Neural cell (in vitro differentiated cells): ENCODE data around the gene ZNF385C.

ENCODE experiments used
- CTCF ChIP-seq: fragments of 450-650 bp; IDR thresholded peaks from 2 replicates; pipeline ENCODE4 v1.5.1; 2014; ENCODE audit warnings: antibody characterized with exemption, mild to moderate bottlenecking, moderate library complexity; ENCODE audit not compliant: poor library complexity, severe bottlenecking
- EP300 ChIP-seq: fragments of 450-650 bp; conservative IDR thresholded peaks from 2 replicates; pipeline ENCODE4 v1.6.1; 2014; ENCODE audit warnings: antibody characterized with exemption, mild to moderate bottlenecking, moderate library complexity; ENCODE audit not compliant: poor library complexity, severe bottlenecking
- EZH2 ChIP-seq: fragments of 200-600, 300-800 bp; shearing (Covaris generic), sonication (generic); IDR thresholded peaks from 2 replicates; pipeline ENCODE4 v1.6.1; 2014; ENCODE audit warnings: antibody characterized with exemption, low read length, borderline replicate concordance, mild to moderate bottlenecking; ENCODE audit not compliant: insufficient read depth, poor library complexity, severe bottlenecking
- MXI1 ChIP-seq: fragments of 450-650 bp; conservative IDR thresholded peaks from 2 replicates; pipeline ENCODE4 v1.6.1; 2014; ENCODE audit warnings: antibody characterized with exemption, mild to moderate bottlenecking; ENCODE audit not compliant: poor library complexity, severe bottlenecking
- POLR2AphosphoS5 ChIP-seq: IDR thresholded peaks from 2 replicates; pipeline ENCODE4 v1.6.1; 2012
- RAD21 ChIP-seq: fragments of 450-650 bp; conservative IDR thresholded peaks from 2 replicates; pipeline ENCODE4 v1.6.1; 2014; ENCODE audit warnings: antibody characterized with exemption, mild to moderate bottlenecking, moderate library complexity
- SMC3 ChIP-seq: fragments of 450-650 bp; conservative IDR thresholded peaks from 2 replicates; pipeline ENCODE4 v1.6.1; 2014; ENCODE audit warnings: antibody characterized with exemption, mild to moderate bottlenecking, moderate library complexity; ENCODE audit not compliant: poor library complexity
- TAF1 ChIP-seq: IDR thresholded peaks from 2 replicates; pipeline ENCODE4 v1.6.1; 2012; ENCODE audit warnings: low read depth
- TF ChIP-seq, protein P1 (sequence below): IDR thresholded peaks from 2 replicates; pipeline ENCODE4 v1.6.1; 2012; ENCODE audit warnings: borderline replicate concordance

GRCh38 chr17:42059815-42060214, 38.5 kb downstream of the ZNF385C start:
- TF ChIP-seq, protein P1, sequence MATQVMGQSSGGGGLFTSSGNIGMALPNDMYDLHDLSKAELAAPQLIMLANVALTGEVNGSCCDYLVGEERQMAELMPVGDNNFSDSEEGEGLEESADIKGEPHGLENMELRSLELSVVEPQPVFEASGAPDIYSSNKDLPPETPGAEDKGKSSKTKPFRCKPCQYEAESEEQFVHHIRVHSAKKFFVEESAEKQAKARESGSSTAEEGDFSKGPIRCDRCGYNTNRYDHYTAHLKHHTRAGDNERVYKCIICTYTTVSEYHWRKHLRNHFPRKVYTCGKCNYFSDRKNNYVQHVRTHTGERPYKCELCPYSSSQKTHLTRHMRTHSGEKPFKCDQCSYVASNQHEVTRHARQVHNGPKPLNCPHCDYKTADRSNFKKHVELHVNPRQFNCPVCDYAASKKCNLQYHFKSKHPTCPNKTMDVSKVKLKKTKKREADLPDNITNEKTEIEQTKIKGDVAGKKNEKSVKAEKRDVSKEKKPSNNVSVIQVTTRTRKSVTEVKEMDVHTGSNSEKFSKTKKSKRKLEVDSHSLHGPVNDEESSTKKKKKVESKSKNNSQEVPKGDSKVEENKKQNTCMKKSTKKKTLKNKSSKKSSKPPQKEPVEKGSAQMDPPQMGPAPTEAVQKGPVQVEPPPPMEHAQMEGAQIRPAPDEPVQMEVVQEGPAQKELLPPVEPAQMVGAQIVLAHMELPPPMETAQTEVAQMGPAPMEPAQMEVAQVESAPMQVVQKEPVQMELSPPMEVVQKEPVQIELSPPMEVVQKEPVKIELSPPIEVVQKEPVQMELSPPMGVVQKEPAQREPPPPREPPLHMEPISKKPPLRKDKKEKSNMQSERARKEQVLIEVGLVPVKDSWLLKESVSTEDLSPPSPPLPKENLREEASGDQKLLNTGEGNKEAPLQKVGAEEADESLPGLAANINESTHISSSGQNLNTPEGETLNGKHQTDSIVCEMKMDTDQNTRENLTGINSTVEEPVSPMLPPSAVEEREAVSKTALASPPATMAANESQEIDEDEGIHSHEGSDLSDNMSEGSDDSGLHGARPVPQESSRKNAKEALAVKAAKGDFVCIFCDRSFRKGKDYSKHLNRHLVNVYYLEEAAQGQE, result no peak
- TF ChIP-seq EP300, result no peak
- no peak for TF ChIP-seq CTCF
- TF ChIP-seq SMC3, result no peak
- no peak for TF ChIP-seq MXI1
- no peak for TF ChIP-seq EZH2
- TF ChIP-seq POLR2AphosphoS5, result no peak
- TF ChIP-seq TAF1, result no peak
- no peak for TF ChIP-seq RAD21
